Inflammatory macrophage (primary cell): ENCODE measurements around the gene NAPB.
A peak's percentile ranks its signal among the peaks of the same experiment; 100 is the strongest.
"Not testable (repeated sequence)": the region's sequence is repeated elsewhere in the genome, so short reads cannot be mapped to it uniquely, and the experiment has no call there.

Experiments used
- DNase-seq, 2 donors: peaks; one replicate each; pipeline ENCODE4 v3.0.0-alpha.2; 2020 to 2022

NAPB gene

DNA sequence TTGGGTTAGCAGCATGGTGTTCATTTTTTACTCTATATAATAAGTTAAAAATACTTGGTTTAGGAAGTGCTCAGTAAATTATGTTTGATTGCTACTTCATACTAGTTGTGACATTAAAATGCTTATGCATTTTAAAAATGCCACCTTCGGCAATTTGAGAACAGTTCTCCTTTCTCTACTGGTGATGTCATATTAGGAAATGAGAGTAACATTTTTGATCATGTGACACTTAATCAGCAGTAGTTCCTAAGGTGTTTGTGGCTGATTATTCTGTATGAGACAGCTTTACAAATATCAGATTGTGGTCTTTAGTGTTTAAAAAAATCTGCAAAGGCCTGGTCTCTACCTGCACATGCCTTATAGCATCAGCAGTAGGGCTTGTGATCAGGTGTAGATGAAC is 54.9 kb downstream of the NAPB start:
- peak; percentile 61 to 82 for DNase-seq

DNA sequence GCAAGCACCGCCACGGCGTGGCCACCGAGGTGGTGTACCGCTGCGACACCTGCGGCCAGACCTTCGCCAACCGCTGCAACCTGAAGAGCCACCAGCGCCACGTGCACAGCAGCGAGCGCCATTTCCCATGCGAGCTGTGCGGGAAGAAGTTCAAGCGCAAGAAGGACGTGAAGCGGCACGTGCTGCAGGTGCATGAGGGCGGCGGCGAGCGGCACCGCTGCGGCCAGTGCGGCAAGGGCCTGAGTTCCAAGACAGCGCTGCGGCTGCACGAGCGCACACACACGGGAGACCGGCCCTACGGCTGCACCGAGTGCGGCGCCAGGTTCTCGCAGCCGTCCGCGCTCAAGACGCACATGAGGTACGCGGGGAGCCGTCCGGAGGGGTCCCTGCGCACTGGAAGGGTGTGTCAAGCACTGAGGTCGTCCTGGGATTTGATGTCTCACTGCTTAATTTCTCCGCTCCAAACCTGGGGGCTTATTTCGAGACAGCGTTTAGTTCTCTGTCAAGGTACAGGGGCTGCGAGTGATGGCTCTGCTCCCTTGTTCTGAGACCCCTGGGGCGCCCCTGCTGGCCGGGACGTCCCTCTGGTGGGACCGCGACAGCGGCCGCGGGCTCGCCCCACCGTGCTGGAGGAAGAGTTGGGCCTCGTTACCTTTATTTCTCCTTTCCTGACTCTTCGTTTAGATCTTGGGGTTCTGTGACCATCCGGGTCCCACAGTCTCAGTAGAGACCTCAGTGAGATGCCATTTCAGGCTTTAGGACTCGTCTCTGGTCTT is 55.7 kb downstream of the NAPB start:
- no peak for DNase-seq

- no peak for DNase-seq
Measured at GRCh38 chr20:23363257-23363649, 58.0 kb downstream of the NAPB start.

DNA sequence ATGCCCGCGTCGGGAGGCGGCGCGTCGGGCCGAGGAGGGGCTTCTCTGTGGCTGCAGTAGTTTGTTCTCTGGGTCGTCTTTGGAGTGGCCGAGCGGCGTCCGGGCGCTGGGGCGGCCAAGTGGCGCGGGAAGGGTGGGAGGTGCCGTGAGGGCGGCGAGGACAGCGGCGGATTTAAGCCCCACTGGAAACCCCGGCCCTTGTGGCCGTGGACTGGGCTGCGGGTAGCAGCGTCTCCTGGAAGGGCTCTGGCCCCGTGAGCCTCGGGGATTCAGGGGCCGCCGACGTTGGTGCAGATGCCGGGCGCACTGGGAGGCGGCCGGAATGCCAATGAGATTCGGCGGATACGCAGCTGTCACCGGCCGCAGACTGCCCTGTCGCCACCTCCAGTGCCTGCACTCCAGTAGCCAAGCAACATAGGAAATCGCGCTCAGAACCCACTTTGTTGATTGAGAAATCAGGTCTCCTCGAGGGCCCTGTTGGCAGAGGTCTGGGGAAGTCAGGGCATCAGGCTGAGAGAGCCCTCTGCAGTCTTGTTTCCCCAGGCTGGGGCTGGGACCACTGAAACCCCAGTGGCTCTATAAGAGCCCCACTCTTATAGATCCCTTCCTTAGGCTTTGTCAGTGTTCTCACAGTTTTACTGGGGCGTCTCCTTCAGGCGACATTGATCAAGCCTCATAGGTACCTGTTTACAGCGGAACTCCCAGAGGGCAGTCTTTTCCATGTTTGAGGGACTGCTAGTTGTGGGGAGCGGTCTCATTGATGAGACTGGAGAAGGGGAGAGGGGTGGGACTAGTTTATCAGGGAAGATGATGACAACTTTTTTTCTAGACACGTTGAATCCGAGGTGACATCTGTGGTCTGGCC is 58.7 kb downstream of the NAPB start:
- peak; percentile 65 to 72 for DNase-seq

DNA sequence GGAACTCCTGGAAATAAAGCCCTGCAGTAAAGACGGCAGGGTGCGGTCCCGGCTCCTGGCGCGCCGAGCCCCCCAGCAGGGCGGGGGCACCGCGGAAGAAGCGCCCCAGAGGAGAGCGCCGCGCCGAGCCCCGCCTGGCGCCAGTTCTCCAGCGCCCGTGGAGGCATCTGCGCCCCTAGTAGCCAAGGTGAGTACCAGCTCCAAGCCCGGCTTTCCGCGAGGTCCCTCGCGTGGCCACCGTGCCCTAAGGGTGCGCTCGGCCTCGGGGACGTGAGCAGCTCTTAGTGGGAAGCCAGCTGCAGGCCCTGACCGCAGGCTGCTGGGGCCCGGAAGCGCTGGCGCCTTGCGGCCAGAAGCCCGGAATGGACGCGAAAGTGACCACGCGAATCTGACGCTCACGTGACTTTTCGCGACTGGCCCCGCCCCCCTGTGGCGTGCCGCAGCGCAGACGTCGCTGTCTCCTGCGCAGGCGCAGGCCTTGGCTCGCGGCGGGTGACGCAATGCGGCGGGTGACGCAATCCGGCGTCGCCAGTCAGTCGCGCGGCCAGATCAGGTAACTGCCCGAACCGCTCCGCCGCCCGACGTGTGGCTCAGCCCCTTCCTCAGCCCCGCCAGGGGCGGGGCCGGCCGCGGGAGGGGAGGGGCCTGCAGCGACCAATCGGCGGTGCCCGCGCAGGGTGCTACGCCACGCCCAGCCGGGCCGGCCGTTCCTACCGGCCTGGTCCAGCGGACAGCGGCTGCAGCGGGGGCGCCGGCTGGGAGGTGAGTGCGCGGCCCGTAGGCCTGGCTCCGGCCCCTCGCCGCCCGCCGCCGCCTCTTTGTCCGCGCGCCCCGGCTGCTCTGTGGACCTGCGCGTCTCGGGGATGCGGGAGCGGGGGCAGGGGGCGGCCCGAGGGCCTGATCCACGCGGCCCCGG is 59.6 kb downstream of the NAPB start, which contains the start of gene GZF1:
GZF1 (plus strand) TSS at position 707 of the 916 bp plus-strand sequence. CDS start 2,202 bp downstream, outside the sequence.
- DNase-seq: peak; percentile 99

DNA sequence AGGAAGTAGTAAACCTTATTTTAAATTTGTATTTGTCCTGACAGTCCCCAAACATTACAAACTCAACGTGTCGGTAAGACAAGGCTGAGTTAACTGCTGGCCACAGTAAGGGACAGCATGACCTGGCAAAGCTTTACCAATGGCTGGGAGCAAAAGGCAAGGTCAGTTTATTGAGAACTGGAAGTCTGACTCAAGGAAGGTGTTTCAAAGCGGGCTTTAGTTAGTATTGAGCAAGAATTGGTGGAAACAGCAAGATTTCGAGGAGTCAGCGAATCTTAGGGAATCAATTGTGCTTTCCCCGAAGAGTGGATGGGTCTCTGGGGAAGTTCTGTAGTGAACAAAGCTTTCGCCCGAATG is 60.2 kb downstream of the NAPB start:
- DNase-seq: peak; percentile 43 to 57

DNA sequence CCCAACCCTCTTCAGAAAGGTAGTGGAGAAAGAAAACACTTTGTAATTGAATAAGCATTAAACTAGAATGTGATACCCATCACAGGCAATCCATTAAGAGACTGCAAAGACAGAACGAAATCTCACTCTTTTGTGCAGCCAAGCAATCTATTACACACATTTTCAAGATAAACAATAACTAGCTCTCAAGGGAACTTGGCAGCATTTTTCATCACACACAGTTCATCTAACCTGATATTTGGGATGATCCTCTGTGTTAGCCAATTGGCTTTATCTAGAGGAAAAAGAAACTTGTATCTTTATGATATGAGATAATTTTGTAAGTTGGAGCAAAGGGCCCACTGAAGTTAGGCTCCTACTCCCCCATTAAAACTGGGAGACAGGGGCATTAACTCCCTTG is 60.8 kb downstream of the NAPB start:
- DNase-seq: no peak

- no peak for DNase-seq
Measured at GRCh38 chr20:23358923-23359593, 62.2 kb downstream of the NAPB start.

- no peak for DNase-seq
Measured at GRCh38 chr20:23358563-23358906, 62.8 kb downstream of the NAPB start.

- DNase-seq: peak; percentile 100
Measured at GRCh38 chr20:23357767-23358562, 63.3 kb downstream of the NAPB start.

DNA sequence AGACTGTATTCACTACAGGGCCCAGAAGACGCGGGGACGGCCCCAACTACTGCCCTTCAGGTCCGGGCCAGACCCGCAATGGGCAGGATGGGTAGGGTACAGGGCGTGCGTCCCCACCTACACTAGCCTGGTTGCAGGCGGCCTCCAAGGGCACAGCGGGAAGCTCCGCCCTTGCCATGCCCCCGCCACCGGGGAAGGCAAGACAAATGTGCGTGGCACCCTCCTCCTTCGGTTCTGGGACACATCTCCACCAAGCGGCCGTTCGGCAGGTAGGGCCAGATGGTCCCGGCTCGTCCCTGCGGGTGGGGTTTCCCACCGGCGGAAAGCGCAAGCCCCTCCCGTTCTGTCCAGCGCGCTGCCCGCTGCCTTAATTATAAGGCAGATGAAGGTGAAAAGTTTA is 65.1 kb downstream of the NAPB start:
- no peak for DNase-seq

DNA sequence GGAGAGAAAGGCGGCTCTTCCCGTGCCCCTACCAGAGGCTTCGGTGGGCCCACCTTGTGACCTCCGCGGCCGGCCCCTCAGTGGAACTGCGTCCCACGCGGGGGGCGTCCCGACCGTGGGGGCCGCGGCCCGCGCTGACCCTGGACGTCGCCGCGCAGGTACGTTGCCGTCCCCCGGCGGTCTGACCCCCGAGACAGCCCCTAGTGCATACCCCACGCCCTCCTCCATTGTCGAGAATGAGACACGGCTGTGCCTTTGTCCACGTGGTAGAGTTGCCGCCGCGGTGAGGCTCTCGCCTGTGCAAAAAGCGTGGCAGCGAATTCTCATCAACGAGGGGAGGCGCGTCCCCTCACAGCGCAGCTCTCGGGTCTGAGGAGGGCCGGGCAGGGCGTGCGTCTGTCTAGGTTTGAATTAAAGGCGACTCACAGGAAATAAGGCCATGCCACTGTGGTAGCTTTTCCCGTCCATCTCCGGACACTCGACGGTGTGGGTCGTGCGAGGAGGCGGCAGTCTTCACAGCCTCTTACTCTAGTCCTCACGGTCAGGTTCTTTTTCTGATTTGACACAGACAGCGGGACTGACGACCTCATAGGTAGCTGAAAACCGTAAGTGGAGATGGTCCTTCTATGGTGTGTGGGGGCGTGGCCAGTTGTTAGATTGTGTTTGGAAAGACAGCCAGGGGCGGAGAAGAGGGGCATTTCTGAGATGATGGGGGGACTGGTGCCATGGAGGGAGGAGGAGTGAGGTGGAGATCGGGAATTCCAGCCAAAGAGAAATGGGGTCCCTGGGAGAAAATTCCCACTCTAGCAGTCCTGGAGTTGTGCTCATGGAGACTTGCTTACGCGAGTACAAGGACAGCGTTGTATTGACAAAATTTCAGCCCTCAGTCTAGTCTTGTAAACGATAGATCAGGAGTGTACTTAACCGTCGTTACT is 70.1 kb downstream of the NAPB start:
- DNase-seq: peak in 1 of 2 donors; percentile 48

- DNase-seq: peak; percentile 99
Measured at GRCh38 chr20:23350196-23350903, 70.9 kb downstream of the NAPB start, which contains the start of gene NXT1. NXT1 (plus strand) TSS chr20:23350791; CDS start chr20:23354042, 3,251 bp downstream.

DNA sequence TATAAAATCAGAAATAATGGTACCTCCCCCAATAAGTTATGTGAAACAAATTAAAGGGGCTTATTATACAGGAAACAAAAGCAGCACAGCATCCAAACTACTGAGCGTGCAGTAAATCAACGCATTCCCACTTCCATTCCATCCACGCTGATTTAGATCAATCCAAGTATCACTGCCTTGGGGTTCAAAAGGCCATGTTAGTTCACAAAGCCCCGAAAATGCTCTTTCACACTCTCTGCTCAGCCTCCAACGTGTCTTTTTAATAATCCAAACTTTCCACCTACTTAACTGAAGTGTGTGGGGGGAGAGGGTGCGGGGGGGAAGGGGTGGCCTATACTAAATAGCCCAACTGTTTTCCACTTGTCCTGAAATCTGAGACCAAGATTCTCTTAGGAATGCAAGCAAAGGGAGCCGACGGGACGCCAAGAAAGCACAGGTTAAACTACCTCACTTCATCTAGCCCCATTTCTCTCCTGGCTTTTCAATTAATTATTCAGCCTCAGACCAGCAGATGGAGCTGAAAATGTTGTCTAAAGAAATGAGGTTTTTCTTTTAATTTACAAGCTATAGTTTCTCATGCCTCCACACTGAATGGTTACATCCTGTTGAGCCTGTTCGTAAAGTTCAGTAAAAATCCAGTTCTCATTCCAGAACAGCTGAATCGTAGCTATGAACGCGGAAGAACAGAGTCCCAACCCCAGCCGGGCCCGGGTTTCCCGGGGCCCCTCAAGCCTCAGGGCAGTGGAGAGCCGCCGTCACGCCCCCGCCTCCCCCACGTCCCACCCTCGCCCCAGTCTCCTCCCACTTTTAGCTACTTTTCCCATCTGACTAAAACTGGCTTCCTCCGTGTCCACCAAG is 71.7 kb downstream of the NAPB start:
- no peak for DNase-seq

DNA sequence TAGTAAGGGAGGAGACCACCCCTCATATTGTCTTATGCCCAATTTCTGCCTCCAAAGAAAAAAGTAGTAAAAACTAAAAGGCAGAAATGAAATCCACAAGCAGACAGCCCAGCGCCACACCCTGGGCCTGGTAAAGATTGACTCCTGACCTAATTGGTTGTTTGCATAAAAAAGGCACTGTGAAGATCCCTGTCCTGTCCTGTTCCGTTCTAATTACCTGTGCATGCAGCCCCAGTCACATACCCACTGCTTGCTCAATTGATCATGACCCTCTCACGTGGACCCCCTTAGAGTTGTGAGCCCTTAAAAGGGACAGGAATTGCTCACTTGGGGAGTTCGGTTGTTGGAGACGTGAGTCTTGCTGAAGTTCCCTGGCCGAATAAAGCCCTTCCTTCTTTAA is 72.8 kb downstream of the NAPB start:
- DNase-seq: not testable (repeated sequence)

GRCh38 chr20:23347791-23348190 is 73.5 kb downstream of the NAPB start:
- peak; percentile 24 to 34 for DNase-seq

DNA sequence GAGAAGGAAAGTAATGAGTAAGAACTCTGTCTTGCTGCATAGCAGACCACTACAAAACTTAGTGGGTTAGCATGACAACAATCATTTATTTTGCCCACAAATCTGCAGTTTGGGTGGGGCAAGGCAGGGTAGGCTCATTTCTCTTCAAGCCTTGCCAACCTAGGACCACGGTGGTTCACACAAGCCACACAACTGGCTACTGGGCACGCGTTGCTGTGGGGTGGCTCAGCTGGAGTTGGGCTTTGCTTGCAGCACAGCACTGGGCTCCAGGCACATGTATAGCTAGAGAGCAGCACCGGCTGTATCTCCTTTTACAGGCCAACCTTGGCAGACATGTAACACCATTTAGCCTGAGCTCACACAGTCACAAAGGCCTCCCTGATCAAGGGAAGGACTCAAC is 75.3 kb downstream of the NAPB start:
- DNase-seq: no peak

DNA sequence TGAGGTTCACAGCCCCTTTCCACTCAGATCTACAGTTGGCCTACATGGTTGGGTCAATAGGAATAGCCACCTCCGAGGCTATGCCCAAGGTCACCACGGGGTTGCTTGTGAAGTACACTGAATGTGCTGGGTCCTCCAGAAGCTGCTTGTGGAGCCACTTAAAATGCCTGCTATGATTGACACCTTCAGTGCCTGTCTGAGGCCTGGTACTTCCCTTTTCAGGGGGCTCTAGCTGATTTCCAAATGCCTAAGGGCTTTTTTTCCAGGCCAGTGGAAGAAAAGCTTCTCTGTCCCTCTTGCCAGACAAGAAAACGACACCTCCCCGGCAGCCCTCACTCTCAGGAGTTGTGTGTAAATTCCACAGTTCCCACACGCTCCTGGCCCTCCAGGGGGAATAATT is 77.0 kb downstream of the NAPB start:
- no peak for DNase-seq
